RPMI8226 (cell line): Measurements from ENCODE around the gene REXO4.
A peak's percentile ranks its signal among the peaks of the same experiment; 100 is the strongest.

ENCODE experiments used
- DNase-seq: peaks from one replicate; pipeline ENCODE4 v3.0.0-alpha.2; 2015

The REXO4 gene

DNA sequence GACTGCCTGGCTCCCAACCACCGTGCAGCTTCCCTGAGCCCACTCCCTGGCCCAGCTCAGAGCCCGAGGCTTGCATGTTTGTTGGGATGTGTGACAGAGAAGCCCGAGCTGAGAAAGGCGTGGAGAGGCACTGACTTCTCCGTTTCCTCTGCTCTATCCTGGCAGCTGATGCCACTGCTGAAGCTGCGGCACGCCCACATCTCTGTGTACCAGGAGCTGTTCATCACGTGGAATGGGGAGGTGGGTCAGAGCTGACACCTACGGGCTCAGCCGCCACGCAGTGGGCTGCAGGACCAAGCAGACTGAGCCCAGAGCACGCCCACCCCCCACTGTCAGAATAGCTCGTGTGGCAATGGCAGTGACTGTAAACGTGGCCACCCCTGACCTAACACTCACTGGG lies 32.4 kb downstream of the REXO4 start:
- DNase-seq, result no peak

DNA sequence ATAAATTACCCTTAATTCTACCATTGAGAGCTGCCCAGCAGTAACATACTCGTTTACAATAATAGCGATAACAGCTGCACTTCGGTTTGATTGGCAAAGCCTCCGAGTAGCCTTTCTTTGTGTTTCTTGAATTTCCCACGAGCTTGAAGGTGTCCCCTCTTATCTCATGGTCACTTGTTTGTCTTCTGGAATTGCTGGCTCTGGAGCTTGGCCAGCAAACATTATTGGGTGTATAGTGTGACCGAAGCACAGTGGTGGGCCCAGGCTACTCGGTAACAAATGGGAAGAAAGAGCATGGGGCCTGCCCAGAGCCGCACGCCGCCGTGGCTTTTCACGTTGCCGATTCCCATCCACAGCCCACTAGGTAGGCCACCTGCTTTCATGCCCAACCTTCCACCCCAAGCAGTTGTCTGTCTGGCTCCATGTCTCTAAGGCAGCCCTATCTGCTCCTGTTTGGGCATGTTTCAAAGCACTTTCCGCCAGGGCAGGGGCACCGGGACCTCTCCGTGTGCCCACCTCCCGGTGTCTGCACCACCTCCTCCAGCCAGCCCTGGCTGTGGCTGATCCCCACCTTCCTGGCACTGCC lies 33.0 kb downstream of the REXO4 start:
- no peak for DNase-seq

DNA sequence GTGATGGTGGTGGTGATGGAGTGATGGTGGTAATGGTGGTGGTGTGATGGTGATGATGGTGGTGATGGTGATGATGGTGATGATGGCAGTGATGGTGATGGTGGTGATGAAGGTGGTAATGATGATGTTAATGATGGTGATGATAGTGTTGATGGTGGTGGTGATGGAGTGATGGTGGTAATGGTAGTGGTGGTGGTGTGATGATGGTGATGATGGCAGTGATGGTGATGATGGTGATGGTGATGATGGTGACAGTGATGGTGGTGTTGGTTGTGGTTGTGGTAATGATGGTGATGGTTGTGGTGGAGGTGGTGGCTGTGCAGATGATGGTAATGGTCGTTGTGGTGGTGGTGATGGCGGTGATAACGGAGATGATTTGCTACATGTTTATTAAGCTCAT lies 34.4 kb downstream of the REXO4 start:
- DNase-seq, result no peak

DNA sequence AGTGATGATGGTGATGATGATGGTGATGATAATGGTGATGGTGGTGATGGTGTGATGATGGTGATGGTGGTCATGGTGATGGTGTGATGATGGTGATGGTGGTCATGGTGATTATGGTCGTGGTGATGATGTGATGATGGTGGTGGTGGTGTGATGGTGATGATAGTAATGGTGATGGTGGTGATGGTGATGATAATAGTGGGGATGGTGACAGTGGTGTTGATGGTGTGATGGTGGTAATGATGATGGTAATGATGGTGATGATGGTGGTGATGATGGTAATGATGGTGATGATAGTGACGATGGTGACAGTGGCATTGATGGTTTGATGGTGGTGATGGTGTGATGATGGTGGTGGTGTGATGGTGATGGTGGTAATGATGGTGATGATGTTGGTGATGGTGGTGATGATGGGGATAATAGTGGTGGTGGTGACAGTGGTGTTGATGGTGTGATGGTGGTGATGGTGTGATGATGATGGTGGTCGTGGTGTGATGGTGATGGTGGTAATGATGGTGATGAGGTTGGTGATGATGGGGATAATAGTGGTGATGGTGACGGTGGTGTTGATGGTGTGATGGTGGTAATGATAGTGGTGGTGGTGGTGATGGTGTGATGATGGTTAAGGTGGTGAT lies 35.2 kb downstream of the REXO4 start:
- no peak for DNase-seq

DNA sequence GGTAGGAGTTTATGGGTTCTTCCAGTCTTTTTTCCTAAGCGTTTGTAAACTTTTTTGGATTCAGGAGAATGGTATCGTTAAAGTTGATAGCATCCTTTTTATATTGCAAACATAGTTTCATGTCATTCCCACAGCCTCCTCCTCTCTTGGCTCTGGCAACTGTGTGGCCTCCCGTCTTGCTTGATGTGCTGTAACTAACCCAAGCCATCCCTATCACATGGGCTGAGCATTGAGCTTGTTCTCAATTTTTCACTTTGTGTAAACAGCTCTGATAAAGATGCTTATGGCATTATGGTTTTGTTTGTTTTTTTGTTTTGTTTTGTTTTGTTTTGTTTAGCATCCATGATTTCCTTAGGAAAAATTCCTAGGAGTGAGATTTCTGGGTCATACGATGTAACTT lies 37.1 kb downstream of the REXO4 start:
- peak; percentile 3 for DNase-seq

DNA sequence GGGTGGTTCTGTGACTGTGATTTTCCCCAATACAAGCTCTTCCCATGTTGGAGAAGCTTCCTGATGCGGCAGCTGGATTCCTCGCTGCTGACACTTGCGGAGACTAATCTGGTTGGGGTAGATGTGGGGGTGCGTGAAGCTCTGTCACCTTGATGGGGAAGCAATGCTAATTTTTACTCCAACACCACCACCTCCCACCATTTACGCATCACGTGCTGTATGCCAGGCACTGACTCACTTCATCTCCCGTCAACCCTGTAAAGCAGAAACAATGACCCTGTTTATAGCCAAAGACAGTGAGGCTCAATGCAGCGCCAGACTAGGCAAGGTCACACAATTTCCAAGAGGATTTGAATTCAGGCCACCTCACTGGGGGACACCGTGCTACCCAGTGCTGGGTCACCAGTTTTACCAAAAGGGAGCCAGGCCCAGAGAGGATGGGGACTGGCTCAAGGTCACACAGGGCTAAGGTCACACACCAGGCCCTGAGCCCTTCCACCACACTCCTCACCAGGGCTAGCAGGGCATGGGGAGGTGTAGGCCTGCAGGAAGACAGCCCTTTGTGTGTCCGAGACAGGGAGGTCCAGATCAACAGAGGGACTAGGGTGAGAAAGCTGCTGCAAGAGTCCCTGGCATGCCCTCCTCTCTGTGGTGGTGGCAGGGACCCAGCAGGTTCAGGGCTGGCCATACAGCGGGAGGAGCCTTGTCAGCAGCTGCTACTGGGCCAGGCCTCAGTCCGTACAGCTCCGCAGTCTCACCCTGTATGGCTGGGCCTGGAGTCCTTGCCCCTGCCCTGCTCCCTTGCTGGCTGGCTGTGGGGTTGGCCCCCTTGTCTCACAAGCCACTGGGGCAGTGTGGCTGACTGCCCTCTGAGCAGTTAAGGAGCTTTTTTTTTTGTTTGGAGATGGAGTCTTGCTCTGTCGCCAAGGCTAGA lies 38.4 kb downstream of the REXO4 start:
- peak; percentile 2 for DNase-seq

DNA sequence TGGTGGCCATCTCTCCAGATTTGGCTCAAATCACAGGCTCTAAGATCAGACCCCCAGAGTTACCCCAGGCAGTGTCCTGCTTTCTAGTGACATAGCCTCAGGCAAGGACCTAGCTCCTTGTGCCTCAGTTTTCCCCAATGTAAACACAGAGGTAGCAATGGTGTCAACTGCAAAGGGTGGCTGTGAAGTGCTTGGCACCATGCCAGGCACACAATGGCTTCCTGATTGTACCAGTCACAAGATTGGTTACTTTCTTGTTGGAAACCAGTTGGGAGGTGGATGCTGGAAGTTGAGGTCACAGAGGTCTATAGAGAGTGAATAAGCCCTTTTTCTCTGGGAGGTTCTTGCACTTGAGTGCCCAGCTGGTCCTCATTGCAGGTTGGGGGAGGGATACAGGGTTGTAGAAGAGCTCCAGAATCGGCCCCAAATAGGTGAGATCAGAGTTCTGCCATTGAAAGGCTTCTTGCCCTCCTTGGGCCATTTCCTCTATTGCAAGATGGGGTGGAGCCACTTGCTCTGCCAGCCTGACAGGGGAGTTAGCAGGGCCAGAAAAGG lies 39.3 kb downstream of the REXO4 start:
- DNase-seq, result peak; percentile 47

DNA sequence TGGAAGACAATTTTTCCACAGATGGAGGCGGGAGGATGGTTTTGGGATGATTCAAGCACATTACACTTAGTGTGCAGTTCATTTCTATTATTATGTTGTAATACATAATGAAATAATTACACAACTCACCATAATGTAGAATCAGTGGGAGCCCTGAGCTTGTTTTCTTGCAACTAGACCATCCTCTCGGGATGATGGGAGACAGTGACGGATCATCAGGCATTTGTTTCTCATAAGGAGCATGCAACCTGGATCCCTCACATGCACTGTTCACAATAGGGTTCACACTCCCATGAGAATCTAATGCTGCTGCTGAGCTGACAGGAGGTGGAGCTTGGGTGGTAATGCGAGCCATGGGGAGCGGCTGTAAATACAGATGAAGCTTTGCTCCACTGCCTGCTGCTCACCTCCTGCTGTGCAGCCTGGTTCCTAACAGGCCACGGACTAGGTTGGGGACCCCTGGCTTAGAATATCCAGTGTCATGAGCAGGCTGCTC lies 40.0 kb downstream of the REXO4 start:
- peak; percentile 8 for DNase-seq

DNA sequence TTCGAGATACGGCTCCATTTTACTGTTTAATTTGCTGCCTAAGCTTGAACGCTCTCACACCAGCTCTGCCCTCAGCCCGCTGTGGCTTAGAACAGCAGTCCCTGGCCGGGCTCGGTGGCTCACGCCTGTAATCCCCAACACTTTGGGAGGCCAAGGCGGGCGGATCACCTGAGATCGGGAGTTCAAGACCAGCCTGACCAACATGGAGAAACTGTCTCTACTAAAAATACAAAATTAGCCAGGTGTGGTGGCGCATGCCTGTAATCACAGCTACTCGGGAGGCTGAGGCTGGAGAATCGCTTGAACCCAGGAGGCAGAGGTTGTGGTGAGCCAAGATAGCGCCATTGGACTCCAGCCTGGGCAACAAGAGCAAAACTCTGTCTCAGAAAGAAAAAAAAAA lies 40.5 kb downstream of the REXO4 start:
- peak; percentile 3 for DNase-seq

DNA sequence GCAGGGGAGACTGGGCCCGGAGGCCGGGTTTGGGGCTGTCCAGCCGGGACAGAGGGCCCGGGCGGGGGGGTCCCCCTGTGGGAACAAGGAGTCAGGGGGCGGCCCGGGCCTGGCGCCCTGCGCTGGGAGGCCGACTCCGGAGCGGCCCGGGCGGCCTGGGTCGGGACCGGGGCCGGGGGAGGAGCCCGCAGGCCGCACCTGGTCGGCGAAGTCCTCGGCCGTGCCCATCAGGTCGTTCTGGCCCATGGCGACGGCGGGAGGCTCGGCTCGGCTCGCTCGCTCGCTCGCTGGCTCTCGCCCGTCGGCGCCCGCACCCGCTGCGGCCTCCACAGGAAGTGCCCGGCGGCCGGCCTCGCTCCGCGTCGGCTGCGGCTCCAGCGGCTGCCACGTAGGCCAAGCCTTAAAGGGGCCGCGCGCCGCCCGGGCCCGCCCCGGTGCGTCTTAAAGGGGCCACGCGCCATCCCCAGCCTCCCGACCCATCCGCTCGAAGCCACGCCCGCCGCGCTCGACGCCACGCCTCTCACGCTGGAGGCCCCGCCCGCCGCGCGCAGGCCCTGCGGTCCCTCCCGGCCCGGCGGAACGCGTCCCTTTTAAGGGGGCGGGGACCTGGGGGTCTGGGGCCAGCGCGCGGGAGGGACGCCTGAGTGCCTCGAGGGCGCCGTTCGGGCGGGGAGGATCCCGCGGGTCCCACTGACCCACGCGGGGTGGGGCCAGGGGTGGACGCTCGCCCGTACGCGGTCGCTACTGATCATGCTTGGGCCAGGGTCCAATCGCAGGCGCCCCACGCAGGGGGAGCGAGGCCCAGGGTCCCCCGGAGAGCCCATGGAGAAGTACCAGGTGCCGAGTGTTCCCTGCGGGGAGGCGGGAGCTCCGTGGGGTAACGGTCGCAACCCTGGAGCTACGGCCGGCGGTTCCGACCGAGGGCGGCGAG lies 41.8 kb downstream of the REXO4 start, which contains the start of the genes STKLD1 and SURF4:
Gene STKLD1 (plus strand): TSS at position 643 of the 931 bp plus-strand sequence. CDS start 108 bp downstream, at position 751.
Gene SURF4 (minus strand): TSS at position 337 of the 931 bp plus-strand sequence. CDS start 91 bp downstream, at position 246.
- peak; percentile 99 for DNase-seq

DNA sequence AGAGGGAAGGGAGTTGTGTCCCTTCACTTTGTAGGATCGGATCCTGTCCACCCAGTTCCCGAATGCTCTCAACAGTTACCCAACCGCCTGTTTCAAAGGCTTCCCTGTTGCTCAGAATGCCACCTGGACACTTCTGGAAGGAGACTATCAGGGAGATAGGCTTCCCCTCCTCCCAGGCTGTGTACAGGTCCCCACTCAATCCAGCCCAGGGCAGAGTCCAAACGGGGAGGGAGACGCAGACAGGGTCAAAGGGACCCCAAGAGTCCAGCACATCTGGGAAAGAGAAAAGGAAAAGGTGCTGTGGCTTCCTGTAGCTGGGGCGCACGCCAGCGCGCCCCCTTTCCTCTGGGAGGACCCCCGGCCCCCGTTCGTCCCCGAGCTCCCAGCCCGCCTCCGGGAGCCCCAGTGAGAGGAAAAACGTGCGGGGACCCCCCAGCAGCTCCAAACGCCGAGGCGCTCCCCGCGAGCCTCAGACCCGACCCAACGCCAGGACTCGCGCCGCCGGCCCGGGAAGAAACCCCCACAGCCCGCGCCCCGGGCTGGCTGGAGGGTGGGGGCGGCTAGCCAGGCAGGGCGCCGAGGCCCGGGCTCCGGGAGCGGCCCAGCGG lies 42.6 kb downstream of the REXO4 start:
- DNase-seq, result peak; percentile 43

DNA sequence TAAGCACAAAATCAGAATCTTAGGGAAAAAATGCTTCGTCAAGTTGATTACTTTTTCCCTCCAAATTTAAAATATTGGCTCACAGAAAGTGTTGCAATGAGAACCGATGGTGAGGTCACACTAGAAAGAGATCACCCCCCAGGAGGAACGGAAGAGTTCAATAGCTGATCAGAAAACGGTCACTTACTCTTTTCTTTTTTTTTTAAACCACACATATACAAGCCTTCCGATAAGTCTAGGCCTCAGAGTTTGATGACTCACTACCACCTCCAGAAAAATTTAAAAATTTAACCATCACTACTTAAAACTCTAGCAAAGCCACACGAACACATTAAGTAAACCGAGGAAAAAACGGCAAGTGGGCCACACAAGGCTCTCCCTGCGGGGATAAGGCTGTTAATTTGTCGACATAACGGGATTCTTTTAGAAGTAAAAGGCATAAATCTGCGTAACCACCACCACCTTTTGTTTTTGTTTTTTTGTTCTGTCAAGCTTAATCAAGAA lies 43.1 kb downstream of the REXO4 start:
- DNase-seq, result peak; percentile 3

DNA sequence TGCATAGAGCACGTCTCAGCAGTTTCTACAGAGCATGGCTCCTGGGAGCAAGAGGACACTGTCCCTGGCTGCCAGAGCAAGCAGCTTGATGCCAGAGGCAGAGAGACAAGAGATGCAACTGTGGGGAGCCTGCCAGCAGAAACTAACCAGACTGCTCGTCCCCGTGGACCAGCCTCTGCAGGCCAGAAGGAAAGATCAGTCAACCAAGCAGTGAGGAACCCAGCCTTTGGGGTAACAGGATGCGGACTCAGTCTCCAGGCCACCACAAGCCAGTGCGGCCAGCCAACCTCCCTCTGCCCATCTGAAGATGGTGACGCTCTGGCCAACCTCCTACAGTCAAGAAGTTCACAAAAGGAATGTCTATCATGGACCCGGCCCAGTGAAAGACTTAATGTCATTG lies 45.7 kb downstream of the REXO4 start:
- DNase-seq, result no peak

DNA sequence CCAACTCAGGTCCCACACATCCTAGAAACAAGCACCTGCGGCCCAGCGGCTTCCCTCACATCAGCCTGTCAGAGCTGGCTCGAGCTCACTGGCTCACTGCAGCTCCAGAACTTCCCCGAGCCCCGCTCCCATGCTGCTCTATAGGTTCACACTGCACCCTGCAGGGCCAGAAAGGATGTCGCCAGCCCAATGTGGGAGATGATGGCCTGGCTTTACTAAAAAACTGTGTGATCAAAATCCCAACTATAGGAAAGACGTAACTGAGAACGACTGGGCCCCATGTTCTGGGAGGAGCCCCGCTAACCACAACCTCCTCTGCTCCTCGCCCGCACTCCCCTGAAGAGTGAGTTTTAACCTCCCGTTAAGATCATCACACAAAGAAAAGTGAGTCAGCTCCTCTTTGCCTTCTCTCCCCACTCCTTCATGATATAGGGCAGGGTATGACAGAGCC lies 46.5 kb downstream of the REXO4 start:
- DNase-seq, result no peak

DNA sequence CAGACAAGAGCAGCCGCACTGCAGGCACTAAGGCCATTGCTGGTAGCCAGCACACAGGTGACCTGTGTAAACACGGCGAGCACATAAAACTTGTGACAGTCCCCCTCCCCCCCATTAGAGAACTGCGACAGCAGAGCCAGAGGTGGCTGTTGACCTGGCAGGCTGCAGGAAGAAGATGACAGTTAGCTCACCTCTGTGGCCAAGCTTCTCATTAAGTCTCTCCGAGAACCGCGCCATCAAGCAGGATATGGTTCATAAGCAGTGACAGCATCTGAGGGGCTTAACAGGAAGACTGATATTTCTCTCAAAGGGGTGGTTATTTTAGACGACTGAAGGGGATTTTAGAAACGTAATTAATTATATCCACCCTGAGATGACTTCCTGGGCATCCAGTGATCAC lies 47.1 kb downstream of the REXO4 start:
- no peak for DNase-seq

DNA sequence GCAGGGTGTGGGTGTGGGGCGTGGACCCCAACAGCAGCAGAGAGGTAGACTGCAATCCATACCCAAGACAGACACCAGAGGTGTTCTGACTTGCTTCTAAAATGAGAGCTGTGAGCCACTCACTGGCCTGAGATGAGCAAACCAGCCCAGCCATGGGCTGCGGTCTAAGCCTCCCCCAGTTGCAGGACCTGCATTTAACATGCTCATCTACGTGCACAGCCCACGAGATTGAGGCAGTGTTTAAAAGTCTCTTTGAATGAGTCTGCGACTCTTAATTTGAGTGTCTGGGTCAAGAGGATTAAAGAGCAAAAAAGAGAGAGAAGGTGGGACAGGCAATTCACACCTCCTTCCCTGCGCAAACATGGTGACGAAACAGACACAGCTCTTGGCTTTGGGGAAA lies 47.9 kb downstream of the REXO4 start:
- no peak for DNase-seq

DNA sequence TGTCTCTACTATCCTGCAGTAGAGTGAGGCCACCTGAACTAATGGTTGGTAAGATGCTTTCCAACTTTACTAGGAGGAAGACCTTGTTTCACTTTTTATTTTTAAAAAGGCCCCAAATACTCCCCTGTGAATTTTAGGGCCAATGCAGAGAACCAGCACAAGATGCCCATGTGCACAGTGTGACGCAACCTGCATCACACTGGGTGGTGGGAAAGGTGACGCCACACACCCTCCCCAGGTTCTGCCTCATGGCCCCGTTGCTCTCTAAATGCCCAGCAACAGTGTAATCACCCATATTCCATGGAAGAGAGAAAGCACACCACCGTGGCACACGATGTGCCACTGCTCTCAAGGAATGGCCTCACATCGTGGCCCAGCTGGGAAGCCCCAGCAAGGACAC lies 48.4 kb downstream of the REXO4 start:
- no peak for DNase-seq

DNA sequence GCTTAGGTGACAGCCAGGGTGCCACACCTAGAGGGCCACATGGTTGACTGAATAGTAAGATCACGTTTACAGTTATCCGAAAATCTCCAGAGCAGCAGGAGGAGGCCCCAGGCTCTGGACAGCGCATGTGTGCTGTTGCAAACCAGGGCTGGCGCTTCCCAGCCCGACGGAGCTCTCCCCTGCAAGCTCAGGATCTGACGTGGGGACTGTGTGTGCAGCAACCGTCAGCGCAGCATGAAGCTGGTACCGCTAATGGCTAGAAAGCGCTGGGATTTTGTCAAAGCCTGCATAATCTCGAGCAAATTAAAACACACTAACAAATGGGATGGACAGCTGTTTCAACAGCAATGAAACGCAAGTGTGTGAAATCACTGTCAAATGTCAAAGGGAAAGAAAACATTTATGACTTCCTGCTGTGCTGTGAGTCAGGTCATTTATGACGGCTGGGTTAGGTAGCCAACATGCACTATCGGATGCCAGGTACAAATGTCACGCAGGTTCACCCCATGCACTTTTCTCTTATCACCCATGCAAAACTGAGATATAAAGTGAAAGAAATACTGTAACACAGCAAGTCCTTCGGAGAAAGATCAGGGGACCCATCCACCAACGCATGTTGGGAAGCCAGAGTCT lies 49.4 kb downstream of the REXO4 start:
- DNase-seq, result no peak

DNA sequence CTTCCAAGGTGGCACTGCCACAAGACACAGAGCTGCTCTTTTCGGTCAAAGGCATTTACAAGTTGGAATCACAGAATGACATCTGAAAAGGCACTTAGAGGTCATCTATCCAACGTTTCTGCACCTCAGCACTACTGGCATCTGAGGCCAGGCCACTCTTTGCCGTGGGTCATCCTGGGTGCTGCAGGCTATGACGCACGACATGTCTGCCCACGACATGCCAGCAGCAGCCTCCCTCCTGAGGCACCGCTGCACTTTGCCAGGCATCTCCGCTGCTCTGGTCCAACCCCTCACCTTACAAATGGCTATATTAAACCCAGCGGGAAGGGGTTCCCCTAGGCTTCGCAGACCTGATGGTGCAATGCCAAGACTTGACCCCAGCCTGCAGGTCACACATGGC lies 50.0 kb downstream of the REXO4 start:
- DNase-seq, result no peak

DNA sequence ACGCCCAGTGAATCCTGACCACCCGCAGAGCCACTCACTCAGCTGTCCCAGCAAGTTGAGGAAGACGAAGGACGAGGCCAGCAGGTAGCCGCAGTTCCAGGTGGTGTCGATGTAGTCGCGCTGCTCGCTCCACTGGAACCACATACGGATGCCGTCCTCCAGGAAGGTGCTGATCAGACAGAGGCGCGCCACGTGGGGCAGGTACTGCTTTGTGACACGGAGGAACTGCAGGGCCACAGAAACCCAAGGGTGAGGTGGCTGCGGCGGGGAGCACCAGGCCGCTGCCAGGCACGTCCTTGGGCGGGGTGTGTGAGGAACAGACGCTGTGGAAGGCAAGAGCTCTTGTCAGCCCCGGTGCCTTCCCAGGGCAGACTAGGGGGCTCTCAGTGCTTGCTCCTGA lies 50.6 kb downstream of the REXO4 start:
- DNase-seq, result no peak

DNA sequence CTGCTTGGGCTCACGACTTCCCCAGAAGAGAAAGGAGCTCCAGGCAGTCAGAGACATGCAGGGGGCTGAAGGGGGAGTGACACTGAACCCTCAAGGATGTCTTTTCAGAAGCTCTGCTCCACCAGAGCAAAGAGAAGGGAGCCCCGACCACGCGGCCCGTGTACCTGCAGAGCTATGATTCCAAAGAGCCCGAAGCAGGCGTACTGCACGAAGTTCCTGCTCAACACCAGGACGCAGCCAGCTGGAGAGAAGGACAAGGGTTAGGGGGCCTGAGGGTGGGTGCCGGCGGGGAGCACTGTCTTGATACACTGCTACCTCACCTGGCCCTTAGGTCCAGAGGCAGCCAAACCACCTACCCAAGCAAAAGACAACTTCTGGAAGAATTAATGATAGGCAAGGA lies 51.4 kb downstream of the REXO4 start:
- no peak for DNase-seq
